Glutamatergic neuron (in vitro differentiated cells): Measurements from ENCODE around the gene ZNF653. TPM values are rescaled to one million over a fixed set of nuclear protein-coding genes. Genes with fewer than 3 reads are reported as not detected.

Experiments
- DNase-seq: peaks from one replicate; pipeline ENCODE4 v3.0.0; 2022
- H3K27ac Mint-ChIP-seq: one replicate; pipeline ENCODE4 v1.8.0; 2020; ENCODE audit warnings: mild to moderate bottlenecking, mixed read lengths, inconsistent platforms; ENCODE audit not compliant: unreplicated experiment
- H3K27me3 Mint-ChIP-seq: one replicate; pipeline ENCODE4 v1.8.0; 2020; ENCODE audit warnings: mild to moderate bottlenecking, moderate library complexity, mixed read lengths, inconsistent platforms; ENCODE audit not compliant: unreplicated experiment
- H3K36me3 Mint-ChIP-seq: one replicate; pipeline ENCODE4 v1.8.0; 2020; ENCODE audit warnings: mild to moderate bottlenecking, mixed read lengths, inconsistent platforms; ENCODE audit not compliant: unreplicated experiment
- H3K4me1 Mint-ChIP-seq: one replicate; pipeline ENCODE4 v1.8.0; 2020; ENCODE audit warnings: mild to moderate bottlenecking, low read depth, mixed read lengths, inconsistent platforms; ENCODE audit not compliant: unreplicated experiment
- H3K4me3 Mint-ChIP-seq: one replicate; pipeline ENCODE4 v1.8.0; 2020; ENCODE audit warnings: mild to moderate bottlenecking, mixed read lengths, inconsistent platforms; ENCODE audit not compliant: unreplicated experiment
- H3K9me3 Mint-ChIP-seq: one replicate; pipeline ENCODE4 v1.8.0; 2020; ENCODE audit warnings: mild to moderate bottlenecking, moderate library complexity, mixed read lengths, inconsistent platforms; ENCODE audit not compliant: unreplicated experiment
- total RNA-seq: library from RNA; stranded (reverse); fragmentation: NEBNext Ultra II Directional; extraction: Animal tissue kit (Norgen Biotek cat#: 25700); gene quantifications from one replicate; pipeline ENCODE4 v1.2.1, GENCODE V29; 2021; ENCODE audit not compliant: unreplicated experiment
- TF ChIP-seq, protein P1 (sequence below): fragments of 200-600 bp; sonication (generic); IDR thresholded peaks from one replicate; pipeline ENCODE4 v1.5.0; 2021; ENCODE audit not compliant: partially characterized antibody, unreplicated experiment

Gene ZNF653
- total RNA-seq, 1 donor from 2014 or later = 19.2 TPM

DNA sequence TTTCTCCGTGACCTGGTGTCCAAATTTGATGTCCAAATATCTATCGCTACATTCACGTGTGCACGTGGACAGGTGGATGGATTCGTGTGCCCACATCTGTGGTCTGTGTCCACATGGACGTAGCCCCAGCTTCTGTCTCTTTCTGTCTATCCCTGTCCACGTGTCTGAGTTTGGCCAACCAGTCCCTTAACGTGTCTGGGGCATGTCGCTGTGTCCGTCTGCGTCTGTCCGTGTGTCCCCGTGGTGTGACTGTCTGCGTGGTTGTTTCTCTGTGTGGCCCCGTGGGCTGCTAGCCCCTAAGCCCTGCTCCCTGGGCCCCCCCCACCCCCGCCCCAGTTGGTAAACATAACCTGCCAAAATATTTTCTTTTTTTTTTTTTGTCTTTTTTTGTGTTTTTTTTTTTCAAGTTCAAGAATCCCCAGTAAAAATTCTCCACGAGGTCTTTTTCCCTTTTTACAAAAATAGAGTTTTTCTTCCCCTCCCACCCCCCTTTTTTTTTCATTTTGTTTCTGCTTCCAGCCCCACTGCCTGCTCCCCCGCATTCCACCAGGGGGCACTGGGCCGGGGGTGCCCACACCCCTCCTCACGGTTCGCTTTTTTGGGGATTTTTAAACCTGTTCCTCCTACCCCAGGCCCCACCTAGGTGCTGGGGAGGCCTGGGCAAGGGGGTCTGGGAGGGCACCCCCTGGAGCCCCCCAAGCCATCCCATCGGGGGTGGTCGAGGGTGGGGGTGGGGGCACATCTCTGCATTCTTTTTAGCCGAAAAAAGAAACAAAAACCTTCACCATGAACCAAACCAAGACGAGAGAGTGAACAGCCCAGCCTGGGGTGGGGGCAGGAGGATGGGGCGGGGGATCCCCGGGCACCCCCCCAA, 51.9 kb downstream of the ZNF653 start:
- peaks cover 30% of the 10 kb centered on the region for H3K9me3 Mint-ChIP-seq
- peak overlapping the region; percentile 68 for H3K4me3 Mint-ChIP-seq

DNA sequence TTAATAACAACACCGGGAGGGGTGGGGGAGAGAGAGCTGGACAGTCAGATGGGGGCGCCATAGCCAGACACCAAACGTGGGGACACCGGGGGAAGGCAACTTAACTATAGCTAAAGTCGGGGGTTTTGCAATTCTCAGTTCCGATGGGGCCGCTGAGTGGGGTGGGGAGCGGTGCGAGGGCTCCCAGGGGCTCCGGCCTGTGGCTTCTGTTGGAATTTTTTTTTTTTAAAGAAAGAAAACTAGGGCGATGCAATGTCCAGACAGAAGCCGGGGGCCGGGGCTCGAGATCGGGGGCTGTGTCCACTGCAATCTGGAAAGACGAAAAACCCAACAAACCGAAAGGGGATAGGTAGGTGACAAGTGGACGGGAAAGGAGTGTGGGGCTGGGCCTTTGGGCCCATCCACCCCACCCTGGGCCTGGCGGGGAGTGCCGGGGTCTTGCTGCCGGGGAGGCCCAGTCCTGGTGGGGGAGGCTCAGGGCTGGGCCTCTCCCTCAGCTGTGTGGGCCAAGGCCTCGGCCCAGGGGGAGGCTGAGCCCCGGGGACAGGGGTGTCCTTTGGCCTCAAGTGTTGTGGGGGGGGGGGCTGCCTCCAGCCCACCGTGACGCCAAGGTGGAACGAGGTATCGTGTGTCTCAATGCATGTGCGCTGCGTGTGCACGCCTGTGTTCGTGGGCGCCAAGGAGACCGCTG, 52.9 kb downstream of the ZNF653 start:
- TF ChIP-seq, protein P1, sequence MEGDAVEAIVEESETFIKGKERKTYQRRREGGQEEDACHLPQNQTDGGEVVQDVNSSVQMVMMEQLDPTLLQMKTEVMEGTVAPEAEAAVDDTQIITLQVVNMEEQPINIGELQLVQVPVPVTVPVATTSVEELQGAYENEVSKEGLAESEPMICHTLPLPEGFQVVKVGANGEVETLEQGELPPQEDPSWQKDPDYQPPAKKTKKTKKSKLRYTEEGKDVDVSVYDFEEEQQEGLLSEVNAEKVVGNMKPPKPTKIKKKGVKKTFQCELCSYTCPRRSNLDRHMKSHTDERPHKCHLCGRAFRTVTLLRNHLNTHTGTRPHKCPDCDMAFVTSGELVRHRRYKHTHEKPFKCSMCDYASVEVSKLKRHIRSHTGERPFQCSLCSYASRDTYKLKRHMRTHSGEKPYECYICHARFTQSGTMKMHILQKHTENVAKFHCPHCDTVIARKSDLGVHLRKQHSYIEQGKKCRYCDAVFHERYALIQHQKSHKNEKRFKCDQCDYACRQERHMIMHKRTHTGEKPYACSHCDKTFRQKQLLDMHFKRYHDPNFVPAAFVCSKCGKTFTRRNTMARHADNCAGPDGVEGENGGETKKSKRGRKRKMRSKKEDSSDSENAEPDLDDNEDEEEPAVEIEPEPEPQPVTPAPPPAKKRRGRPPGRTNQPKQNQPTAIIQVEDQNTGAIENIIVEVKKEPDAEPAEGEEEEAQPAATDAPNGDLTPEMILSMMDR = no peak
- DNase-seq = no peak
- H3K27me3 Mint-ChIP-seq = peaks cover 19% of the 10 kb centered on the region
- peaks cover 21% of the 10 kb centered on the region for H3K4me1 Mint-ChIP-seq
- peaks cover 4% of the 10 kb centered on the region for H3K36me3 Mint-ChIP-seq
- peak overlapping the region; percentile 68 for H3K4me3 Mint-ChIP-seq
- H3K27ac Mint-ChIP-seq = peak overlapping the region; percentile 98
- H3K9me3 Mint-ChIP-seq = peaks cover 27% of the 10 kb centered on the region

More for the DNA sequence above, 51.9 kb downstream of the ZNF653 start:
- Mint-ChIP-seq H3K27ac (peak overlapping the region; percentile 98), H3K36me3 (peaks cover 4% of the 10 kb centered on the region), H3K27me3 (peaks cover 24% of the 10 kb centered on the region), H3K4me1 (peaks cover 24% of the 10 kb centered on the region)
- peak; percentile 54 for DNase-seq
- TF ChIP-seq, protein P1 = peak; percentile 58

DNA sequence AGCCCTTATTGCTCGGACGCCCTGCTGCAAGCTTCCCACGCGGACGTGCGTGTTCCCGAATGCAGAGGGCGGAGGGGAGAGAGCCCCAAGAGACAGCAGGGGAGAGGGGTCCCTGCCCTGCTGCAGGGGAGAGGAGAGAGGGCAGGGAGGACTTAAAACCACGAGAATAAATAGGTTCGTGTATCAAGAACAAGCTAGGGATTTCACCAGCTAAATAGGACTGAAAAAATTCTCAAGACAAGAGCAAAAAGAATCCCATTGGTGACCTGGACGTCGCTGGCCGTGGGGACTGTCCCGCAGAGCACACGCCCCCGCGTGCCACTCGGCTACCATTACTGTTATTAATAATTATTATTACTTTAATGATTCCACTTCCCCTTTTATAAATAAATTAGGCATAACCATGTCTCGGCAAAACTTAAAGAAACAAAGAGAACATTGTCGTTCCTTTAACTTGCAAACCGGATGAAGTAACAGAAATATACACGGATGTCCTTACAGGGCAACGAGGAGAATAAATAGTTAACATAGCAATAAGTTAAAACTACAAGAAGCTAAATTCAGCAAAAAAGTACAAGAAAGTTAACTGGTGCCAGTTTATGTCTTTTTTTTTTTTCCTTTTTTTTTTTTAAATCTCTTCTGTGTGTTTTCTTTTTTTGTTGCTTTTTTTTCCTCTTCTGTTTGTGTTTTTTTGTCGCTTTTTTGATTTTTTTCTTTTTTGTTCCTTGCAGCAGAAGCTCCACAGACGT, 53.6 kb downstream of the ZNF653 start:
- peak; percentile 55 for DNase-seq
- Mint-ChIP-seq H3K9me3 (peaks cover 27% of the 10 kb centered on the region), H3K4me1 (peaks cover 18% of the 10 kb centered on the region), H3K27ac (peak overlapping the region; percentile 91), H3K4me3 (peak overlapping the region; percentile 68), H3K36me3 (peaks cover 4% of the 10 kb centered on the region), H3K27me3 (peaks cover 19% of the 10 kb centered on the region)
- TF ChIP-seq, protein P1 = no peak

DNA sequence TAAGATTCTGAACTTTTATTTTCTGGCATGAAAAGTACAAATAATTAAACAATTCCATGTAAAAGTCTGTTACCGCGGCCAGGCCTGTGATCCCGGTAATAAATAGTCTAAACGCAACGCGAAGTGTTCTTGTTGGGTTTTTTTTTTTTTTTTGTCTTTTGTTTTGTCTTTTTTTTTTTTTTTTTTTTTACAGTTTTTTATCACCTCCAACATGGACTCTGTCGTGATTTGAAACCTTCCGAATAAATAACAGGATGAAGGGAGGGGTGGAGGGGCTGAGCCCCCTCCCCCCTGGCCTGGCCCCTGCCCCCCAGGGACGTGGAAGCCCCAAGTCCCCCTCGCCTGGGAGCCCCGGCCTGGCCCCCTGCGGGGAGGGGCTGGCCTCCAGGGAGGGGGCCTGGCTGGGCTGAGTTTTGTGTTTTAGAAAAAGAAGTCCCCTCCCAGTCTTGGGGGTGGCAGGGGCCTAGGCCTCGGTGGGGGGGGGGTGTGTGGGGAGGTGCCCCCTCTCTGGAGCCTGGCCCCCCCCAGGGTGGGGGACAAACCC, 54.2 kb downstream of the ZNF653 start:
- no peak for DNase-seq
- peak overlapping the region; percentile 34 for H3K4me3 Mint-ChIP-seq
- H3K36me3 Mint-ChIP-seq = peaks cover 4% of the 10 kb centered on the region
- H3K27me3 Mint-ChIP-seq = peaks cover 16% of the 10 kb centered on the region
- peak overlapping the region; percentile 81 for H3K27ac Mint-ChIP-seq
- TF ChIP-seq, protein P1 = no peak
- H3K4me1 Mint-ChIP-seq = peaks cover 18% of the 10 kb centered on the region
- peaks cover 25% of the 10 kb centered on the region for H3K9me3 Mint-ChIP-seq
